OCI-LY3 (cell line): Measurements from ENCODE around the gene ZSCAN5C.
"Not testable (repeated sequence)": the region's sequence is repeated elsewhere in the genome, so short reads cannot be mapped to it uniquely, and the experiment has no call there.

Experiments used
- H2AFZ ChIP-seq: fragments of 200-600, 300-600 bp; shearing (Covaris generic); 2 replicates; pipeline ENCODE4 v1.6.0; 2014; ENCODE audit warnings: antibody characterized with exemption, low read depth, low read length
- H3K27ac ChIP-seq: fragments of 200-600, 300-600 bp; sonication (generic); 2 replicates; pipeline ENCODE4 v1.5.1; 2014; ENCODE audit warnings: mild to moderate bottlenecking, low read length, moderate library complexity, mixed read lengths
- H3K27me3 ChIP-seq: fragments of 200-600, 300-600 bp; sonication (generic); 2 replicates; pipeline ENCODE4 v1.6.1; 2014; ENCODE audit warnings: low read depth, low read length, mixed read lengths
- H3K36me3 ChIP-seq: fragments of 200-600, 300-600 bp; sonication (generic); replicated peaks from 2 replicates; pipeline ENCODE3; 2014; ENCODE audit warnings: low read depth, low read length, mixed read lengths
- H3K4me1 ChIP-seq: fragments of 300-600, 200-600 bp; sonication (generic); 2 replicates; pipeline ENCODE4 v1.6.1; 2014; ENCODE audit warnings: low read length, mixed read lengths
- H3K4me2 ChIP-seq: fragments of 200-600, 300-600 bp; sonication (generic); 2 replicates; pipeline ENCODE4 v1.6.1; 2014; ENCODE audit warnings: low read length, mixed read lengths
- H3K4me3 ChIP-seq: fragments of 300-600, 200-600 bp; sonication (generic); 2 replicates; pipeline ENCODE4 v1.5.1; 2014; ENCODE audit warnings: antibody characterized with exemption, mild to moderate bottlenecking, low read length, moderate library complexity
- H3K79me2 ChIP-seq: fragments of 300-600, 200-600 bp; shearing (Covaris generic); 2 replicates; pipeline ENCODE4 v1.6.1; 2014; ENCODE audit warnings: mild to moderate bottlenecking, low read length, mixed read lengths
- H3K9ac ChIP-seq: fragments of 300-600, 200-600 bp; shearing (Covaris generic); 2 replicates; pipeline ENCODE4 v1.6.0; 2014; ENCODE audit warnings: mild to moderate bottlenecking, low read length, moderate library complexity
- H3K9me3 ChIP-seq: fragments of 200-600, 300-600 bp; shearing (Covaris generic); 2 replicates; pipeline ENCODE4 v1.6.1; 2014; ENCODE audit warnings: low read length, mixed read lengths; ENCODE audit not compliant: insufficient read depth
- H4K20me1 ChIP-seq: fragments of 200-600, 300-600 bp; sonication (generic); 2 replicates; pipeline ENCODE4 v1.6.1; 2016; ENCODE audit warnings: low read length, mixed read lengths; ENCODE audit not compliant: insufficient read depth
- CTCF ChIP-seq: fragments of 200-600, 300-600 bp; sonication (generic); IDR thresholded peaks from 2 replicates; pipeline ENCODE4 v1.5.1; 2014; ENCODE audit warnings: antibody characterized with exemption, low read length, low read depth
- EZH2phosphoT487 ChIP-seq: fragments of 200-600 bp; shearing (Covaris generic); IDR thresholded peaks from 2 replicates; pipeline ENCODE4 v1.6.1; 2018; ENCODE audit warnings: antibody characterized with exemption, mixed run types, low read depth

The ZSCAN5C gene

GRCh38 chr19:56223481-56223880, 21.4 kb downstream of the ZSCAN5C start:
- Histone ChIP-seq H3K4me1 (no peaks in the 10 kb centered on the region), H3K36me3 (no peaks in the 10 kb centered on the region), H3K27me3 (no peaks in the 10 kb centered on the region), H3K79me2 (no peaks in the 10 kb centered on the region), H4K20me1 (no peaks in the 10 kb centered on the region), H3K27ac (no peak overlapping the region), H3K9me3 (no peaks in the 10 kb centered on the region), H2AFZ (no peak overlapping the region), H3K4me2 (no peak overlapping the region), H3K4me3 (no peak overlapping the region), H3K9ac (no peak overlapping the region)
- TF ChIP-seq CTCF (no peak), EZH2phosphoT487 (no peak)

GRCh38 chr19:56245121-56245740, 43.2 kb downstream of the ZSCAN5C start:
- Histone ChIP-seq H3K27ac (no peak overlapping the region), H3K4me3 (no peak overlapping the region), H4K20me1 (no peaks in the 10 kb centered on the region), H3K79me2 (no peaks in the 10 kb centered on the region), H3K9ac (no peak overlapping the region), H3K36me3 (no peaks in the 10 kb centered on the region), H2AFZ (no peak overlapping the region), H3K9me3 (no peaks in the 10 kb centered on the region), H3K4me1 (no peaks in the 10 kb centered on the region), H3K4me2 (no peak overlapping the region), H3K27me3 (no peaks in the 10 kb centered on the region)
- TF ChIP-seq CTCF (no peak), EZH2phosphoT487 (no peak)

GRCh38 chr19:56245764-56246163, 43.7 kb downstream of the ZSCAN5C start:
- not testable (repeated sequence) for H3K4me2 ChIP-seq, H3K9ac ChIP-seq, H3K4me1 ChIP-seq, H3K79me2 ChIP-seq, H3K27ac ChIP-seq, H3K36me3 ChIP-seq, H3K9me3 ChIP-seq, H2AFZ ChIP-seq, H4K20me1 ChIP-seq, H3K27me3 ChIP-seq, H3K4me3 ChIP-seq

GRCh38 chr19:56248736-56249338, 46.8 kb downstream of the ZSCAN5C start:
- not testable (repeated sequence) for H3K9me3 ChIP-seq, H3K4me3 ChIP-seq, H2AFZ ChIP-seq, H3K9ac ChIP-seq, H3K79me2 ChIP-seq, H3K36me3 ChIP-seq, H3K4me1 ChIP-seq, H4K20me1 ChIP-seq, H3K27ac ChIP-seq, H3K4me2 ChIP-seq, H3K27me3 ChIP-seq

- peak overlapping the region; percentile 96 for H2AFZ ChIP-seq
- H3K79me2 ChIP-seq, result no peaks in the 10 kb centered on the region
- H3K9me3 ChIP-seq, result no peaks in the 10 kb centered on the region
- no peaks in the 10 kb centered on the region for H4K20me1 ChIP-seq
- no peak overlapping the region for H3K27ac ChIP-seq
- peak overlapping the region; percentile 23; the same call in 1 of the 2 replicates for H3K4me2 ChIP-seq
- TF ChIP-seq EZH2phosphoT487, result no peak
- TF ChIP-seq CTCF, result peak; percentile 88
- no peak overlapping the region for H3K4me3 ChIP-seq
- peaks cover 3% of the 10 kb centered on the region for H3K4me1 ChIP-seq
- H3K9ac ChIP-seq, result no peak overlapping the region
- H3K27me3 ChIP-seq, result no peaks in the 10 kb centered on the region
- H3K36me3 ChIP-seq, result peaks cover 2% of the 10 kb centered on the region
Measured at GRCh38 chr19:56252699-56253422, 50.8 kb downstream of the ZSCAN5C start.
